DOHH2 (cell line): ENCODE measurements around the gene OLFML3.
"Not testable (repeated sequence)": the region's sequence is repeated elsewhere in the genome, so short reads cannot be mapped to it uniquely, and the experiment has no call there.

ENCODE experiments used
- CTCF ChIP-seq: fragments of 200-600 bp; sonication (generic); IDR thresholded peaks from one replicate; pipeline ENCODE4 v1.5.1; 2014; ENCODE audit warnings: antibody characterized with exemption, mild to moderate bottlenecking, low read depth, low read length; ENCODE audit not compliant: poor library complexity, severe bottlenecking
- EZH2phosphoT487 ChIP-seq: fragments of 200-600 bp; sonication (generic); IDR thresholded peaks from 2 replicates; pipeline ENCODE4 v1.6.1; 2017; ENCODE audit warnings: borderline replicate concordance, mild to moderate bottlenecking, antibody characterized with exemption, low read length, moderate library complexity, mixed read lengths

- TF ChIP-seq CTCF, EZH2phosphoT487: not testable (repeated sequence)
These were observed 40.5 kb downstream of the OLFML3 start for GRCh38 chr1:114019724-114020123.
